ENCODE results near the gene SYT17.

SYT17 gene, protein sequence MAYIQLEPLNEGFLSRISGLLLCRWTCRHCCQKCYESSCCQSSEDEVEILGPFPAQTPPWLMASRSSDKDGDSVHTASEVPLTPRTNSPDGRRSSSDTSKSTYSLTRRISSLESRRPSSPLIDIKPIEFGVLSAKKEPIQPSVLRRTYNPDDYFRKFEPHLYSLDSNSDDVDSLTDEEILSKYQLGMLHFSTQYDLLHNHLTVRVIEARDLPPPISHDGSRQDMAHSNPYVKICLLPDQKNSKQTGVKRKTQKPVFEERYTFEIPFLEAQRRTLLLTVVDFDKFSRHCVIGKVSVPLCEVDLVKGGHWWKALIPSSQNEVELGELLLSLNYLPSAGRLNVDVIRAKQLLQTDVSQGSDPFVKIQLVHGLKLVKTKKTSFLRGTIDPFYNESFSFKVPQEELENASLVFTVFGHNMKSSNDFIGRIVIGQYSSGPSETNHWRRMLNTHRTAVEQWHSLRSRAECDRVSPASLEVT

DNA sequence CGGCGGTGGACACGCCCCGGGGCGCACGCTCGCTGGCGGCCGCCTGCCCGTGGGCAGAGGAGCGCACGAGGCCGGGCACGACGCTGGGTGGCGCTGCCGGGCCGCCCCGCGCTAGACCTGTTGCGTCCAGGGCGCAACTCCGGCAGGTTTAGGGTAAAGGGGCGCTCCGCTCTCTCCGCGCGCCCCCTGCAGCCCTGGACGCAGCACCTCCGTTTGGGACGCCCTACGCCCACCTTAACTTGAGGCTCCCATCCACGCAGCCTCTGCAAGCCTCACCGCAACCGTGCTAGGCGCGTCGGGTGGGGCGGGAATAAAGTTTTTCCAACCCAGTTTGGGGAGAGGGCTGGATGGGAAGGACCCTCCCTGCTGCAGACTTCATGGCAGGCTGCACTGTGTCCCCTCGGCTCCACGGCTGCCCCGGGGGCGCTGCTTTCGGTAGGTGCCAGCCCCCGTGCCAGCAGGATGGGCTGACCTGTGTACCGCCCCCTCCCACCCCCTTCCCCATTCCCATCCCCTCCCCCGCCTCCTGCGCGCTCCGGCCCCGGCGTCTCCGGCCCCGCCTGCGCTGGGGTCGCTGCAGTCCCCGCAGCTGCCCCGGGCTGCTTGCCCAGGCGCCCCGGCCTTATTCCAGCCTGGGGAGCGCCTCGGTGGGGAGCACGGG is at the start of gene SYT17:
Gene SYT17 (plus strand): TSS at position 531 of the 661 bp plus-strand sequence. CDS start 407 bp downstream, outside the sequence.
- peaks cover 4% of the 10 kb centered on the region for H3K9me3 ChIP-seq (ENCODE audit: low read length)
- no peaks in the 10 kb centered on the region for H3K36me3 ChIP-seq (ENCODE audit: insufficient read depth, low read length)
- H2AFZ ChIP-seq (ENCODE audit: low read depth, low read length), result peak within 1 kb of the TSS; percentile 82
- H3K27me3 ChIP-seq (ENCODE audit: insufficient read depth, low read length), result peaks cover 6% of the 10 kb centered on the region
- peaks cover 9% of the 10 kb centered on the region for H3K4me1 ChIP-seq (ENCODE audit: insufficient read depth, low read length)
- H3K4me3 ChIP-seq (ENCODE audit: low read length), result peak within 1 kb of the TSS; percentile 68

DNA sequence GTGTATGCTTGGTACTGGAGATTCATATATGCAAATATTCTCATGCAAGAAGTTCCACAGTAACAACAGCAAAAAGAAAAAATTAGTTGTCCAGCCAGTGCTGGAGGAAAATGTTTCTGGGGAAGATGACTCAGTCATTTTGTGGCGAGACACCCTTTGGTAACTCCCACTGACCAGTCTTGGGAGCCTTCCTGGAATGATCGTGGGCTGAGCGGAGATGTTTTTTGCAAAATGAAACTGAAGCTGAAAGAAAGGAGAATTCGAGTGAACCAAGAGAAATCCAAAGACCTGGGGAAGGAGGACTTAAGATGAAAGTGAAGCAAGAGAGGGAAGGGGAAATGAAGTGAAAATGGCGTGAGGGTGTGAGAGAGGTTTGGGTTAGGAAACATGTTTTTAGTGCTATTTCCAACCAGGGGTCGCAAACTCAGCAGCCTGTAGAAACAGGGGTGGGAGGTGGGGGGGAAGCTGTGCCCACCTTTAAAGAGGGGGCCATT is 49.1 kb upstream of the SYT17 start:
- Histone ChIP-seq H3K4me3 (ENCODE audit: low read length) (no peak overlapping the region), H3K36me3 (ENCODE audit: insufficient read depth, low read length) (no peaks in the 10 kb centered on the region), H3K9me3 (ENCODE audit: low read length) (no peaks in the 10 kb centered on the region), H3K4me1 (ENCODE audit: insufficient read depth, low read length) (peaks cover 9% of the 10 kb centered on the region), H3K27me3 (ENCODE audit: insufficient read depth, low read length) (no peaks in the 10 kb centered on the region), H2AFZ (ENCODE audit: low read depth, low read length) (no peak overlapping the region)

DNA sequence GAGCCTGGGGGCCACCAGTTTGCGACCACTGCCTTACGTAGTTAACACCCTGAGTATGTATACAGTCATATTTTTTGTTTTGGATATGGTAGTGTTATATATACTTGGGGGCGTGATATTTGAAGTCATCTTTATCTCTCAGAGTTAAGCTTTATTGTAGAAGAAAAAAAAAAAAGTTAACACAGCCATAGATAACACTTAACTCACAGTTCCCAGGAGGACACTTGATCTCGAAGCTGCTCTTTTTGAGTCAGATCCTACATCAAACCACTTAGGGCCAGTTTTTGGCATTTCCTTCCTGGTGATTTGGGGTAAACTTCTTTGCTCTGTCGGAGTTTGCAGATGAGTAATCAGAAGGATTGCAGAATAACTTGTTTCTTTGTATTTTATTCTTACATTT is 48.5 kb upstream of the SYT17 start:
- Histone ChIP-seq H2AFZ (ENCODE audit: low read depth, low read length) (no peak overlapping the region), H3K4me3 (ENCODE audit: low read length) (no peak overlapping the region), H3K4me1 (ENCODE audit: insufficient read depth, low read length) (peaks cover 9% of the 10 kb centered on the region)

DNA sequence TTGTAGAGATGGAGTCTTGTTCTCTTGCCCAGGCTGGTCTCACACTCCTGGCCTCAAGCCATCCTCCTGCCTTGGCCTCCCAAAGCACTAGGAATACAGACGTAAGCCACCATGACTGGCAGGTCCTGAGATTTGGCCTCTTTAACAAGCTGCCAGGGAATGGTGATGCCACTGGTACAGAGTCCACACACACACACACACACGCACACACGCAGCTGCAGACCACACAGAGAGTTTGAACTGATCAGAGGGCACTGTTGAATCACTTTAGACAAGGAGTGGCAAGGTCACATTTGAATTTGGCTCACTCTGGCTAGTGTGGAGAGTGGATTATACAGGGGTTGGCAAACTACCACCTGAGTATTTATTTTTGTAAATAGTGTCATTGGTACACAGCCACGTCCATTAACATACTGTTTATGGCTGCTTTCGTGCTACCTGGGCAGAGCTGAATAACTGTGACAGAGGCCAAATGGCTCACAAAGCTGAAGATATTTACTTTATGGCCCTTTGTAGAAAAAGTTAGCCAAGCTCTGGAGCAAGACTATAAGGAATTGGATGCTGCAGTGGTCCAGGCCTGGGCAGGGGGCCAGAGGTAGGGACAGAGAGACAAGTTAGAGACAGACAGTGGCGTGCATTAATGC is 44.4 kb upstream of the SYT17 start:
- H3K9me3 ChIP-seq (ENCODE audit: low read length), result peaks cover 2% of the 10 kb centered on the region

More for the DNA sequence above, 48.5 kb upstream of the SYT17 start:
- Histone ChIP-seq H3K9me3 (ENCODE audit: low read length) (no peaks in the 10 kb centered on the region), H3K36me3 (ENCODE audit: insufficient read depth, low read length) (no peaks in the 10 kb centered on the region), H3K27me3 (ENCODE audit: insufficient read depth, low read length) (no peaks in the 10 kb centered on the region)

DNA sequence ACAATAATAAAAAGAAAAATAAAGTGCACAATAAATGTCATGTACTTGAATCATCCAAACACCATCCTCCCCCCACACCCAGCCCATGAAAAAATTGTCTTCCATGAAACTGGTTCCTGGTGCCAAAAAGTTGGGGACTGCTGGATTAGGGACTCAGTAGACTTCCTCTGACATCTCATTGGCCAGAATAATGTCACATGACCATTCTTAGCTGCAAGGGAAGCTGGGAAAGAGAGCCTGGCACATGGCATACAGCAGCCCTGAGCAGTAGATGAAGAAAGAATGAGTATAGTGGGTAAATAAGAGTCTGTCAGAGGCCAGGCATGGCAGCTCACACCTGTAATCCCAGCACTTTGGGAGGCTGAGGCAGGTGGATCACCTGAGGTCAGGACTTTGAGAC is 41.7 kb upstream of the SYT17 start:
- no peak overlapping the region for H2AFZ ChIP-seq (ENCODE audit: low read depth, low read length)

More for the DNA sequence above, 44.4 kb upstream of the SYT17 start:
- Histone ChIP-seq H2AFZ (ENCODE audit: low read depth, low read length) (no peak overlapping the region), H3K4me1 (ENCODE audit: insufficient read depth, low read length) (peaks cover 3% of the 10 kb centered on the region), H3K36me3 (ENCODE audit: insufficient read depth, low read length) (no peaks in the 10 kb centered on the region), H3K27me3 (ENCODE audit: insufficient read depth, low read length) (no peaks in the 10 kb centered on the region), H3K4me3 (ENCODE audit: low read length) (no peak overlapping the region)

DNA sequence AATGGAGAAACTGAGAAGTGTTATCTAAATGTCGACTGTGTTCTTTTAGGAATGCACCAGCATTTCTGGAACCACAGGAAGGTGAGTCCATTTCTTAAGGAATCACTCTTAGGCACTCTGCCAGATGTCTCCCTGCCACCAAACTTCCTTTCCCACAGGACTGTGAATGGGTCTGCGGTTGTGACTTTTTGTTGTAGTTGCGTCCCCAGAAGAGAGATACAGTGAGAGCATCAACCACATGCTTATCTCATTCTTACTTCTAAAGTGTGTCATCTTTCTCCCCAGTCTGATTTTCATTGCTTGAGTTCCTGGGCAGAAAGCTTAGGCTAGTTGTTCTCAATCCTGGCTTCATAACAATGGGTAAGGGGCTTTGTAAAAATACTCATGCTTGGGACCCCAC is 40.8 kb upstream of the SYT17 start:
- H3K9me3 ChIP-seq (ENCODE audit: low read length), result peaks cover 2% of the 10 kb centered on the region

More for the DNA sequence above, 41.7 kb upstream of the SYT17 start:
- no peaks in the 10 kb centered on the region for H3K27me3 ChIP-seq (ENCODE audit: insufficient read depth, low read length)
- peaks cover 2% of the 10 kb centered on the region for H3K9me3 ChIP-seq (ENCODE audit: low read length)
- H3K4me1 ChIP-seq (ENCODE audit: insufficient read depth, low read length), result peaks cover 14% of the 10 kb centered on the region
- no peak overlapping the region for H3K4me3 ChIP-seq (ENCODE audit: low read length)
- H3K36me3 ChIP-seq (ENCODE audit: insufficient read depth, low read length), result no peaks in the 10 kb centered on the region

DNA sequence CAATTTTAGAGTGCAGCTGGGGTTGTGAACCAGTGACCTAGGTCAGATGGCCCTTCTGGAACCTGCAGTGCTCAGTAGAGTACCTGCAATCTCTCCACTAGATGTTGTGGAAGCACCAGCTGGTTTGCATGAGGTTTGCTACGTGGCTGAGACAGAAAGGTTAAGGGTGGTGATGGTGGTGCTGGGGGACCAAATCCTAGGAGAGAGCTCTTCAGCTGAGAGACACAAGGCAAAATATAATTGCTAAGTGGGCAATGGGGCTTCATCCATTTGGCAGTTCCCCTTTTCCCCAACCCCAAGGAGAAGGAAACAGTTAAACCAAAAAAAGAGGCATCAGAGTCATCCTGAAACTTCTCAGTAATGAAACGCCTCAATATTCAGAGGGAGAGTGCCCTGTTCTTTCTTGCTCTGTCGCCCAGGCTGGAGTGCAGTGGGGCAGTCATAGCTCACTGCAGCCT is 40.3 kb upstream of the SYT17 start:
- peaks cover 2% of the 10 kb centered on the region for H3K9me3 ChIP-seq (ENCODE audit: low read length)
- no peak overlapping the region for H3K4me3 ChIP-seq (ENCODE audit: low read length)
- H3K36me3 ChIP-seq (ENCODE audit: insufficient read depth, low read length), result no peaks in the 10 kb centered on the region
- H3K27me3 ChIP-seq (ENCODE audit: insufficient read depth, low read length), result no peaks in the 10 kb centered on the region
- peaks cover 14% of the 10 kb centered on the region for H3K4me1 ChIP-seq (ENCODE audit: insufficient read depth, low read length)
- no peak overlapping the region for H2AFZ ChIP-seq (ENCODE audit: low read depth, low read length)

More for the DNA sequence above, 40.8 kb upstream of the SYT17 start:
- Histone ChIP-seq H3K27me3 (ENCODE audit: insufficient read depth, low read length) (no peaks in the 10 kb centered on the region), H3K4me3 (ENCODE audit: low read length) (no peak overlapping the region), H3K4me1 (ENCODE audit: insufficient read depth, low read length) (peaks cover 14% of the 10 kb centered on the region), H3K36me3 (ENCODE audit: insufficient read depth, low read length) (no peaks in the 10 kb centered on the region), H2AFZ (ENCODE audit: low read depth, low read length) (no peak overlapping the region)

DNA sequence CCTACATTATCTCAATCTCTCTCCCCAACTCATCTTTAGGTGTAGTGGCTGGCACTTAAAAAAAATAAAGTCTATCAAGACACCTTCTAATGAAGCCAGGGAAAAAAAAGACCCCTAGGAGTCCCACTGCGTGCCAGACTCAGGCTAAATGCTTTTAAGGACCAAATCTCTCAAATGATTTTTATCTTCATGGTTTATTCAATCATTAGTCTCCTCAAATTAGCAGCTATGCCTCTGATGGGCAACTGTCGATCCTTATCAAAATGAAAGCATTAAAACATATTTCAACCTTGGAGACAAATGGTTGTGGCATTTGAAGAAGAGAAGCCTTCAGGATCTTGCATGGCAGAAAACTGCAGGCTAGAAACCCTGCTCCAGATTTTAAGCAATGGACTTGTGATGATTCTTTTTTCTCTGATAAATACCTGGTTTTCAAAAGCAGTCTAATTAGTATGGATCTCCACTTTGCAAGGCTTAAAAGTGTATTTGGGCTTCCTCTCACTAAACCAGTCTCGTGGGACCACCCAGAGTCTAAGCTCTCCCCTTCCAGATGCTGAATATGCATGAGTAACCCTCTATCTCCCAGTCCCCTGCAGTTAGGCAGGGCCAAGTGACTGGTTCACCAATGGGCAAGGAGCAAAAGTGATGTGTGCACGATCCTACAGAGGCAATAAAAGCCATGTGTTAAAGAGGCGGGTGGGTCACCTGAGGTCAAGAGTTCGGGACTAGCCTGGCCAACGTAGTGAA is 39.4 kb upstream of the SYT17 start:
- no peak overlapping the region for H2AFZ ChIP-seq (ENCODE audit: low read depth, low read length)
- no peaks in the 10 kb centered on the region for H3K27me3 ChIP-seq (ENCODE audit: insufficient read depth, low read length)
- H3K4me3 ChIP-seq (ENCODE audit: low read length), result no peak overlapping the region
- H3K36me3 ChIP-seq (ENCODE audit: insufficient read depth, low read length), result no peaks in the 10 kb centered on the region
- peaks cover 2% of the 10 kb centered on the region for H3K9me3 ChIP-seq (ENCODE audit: low read length)
- H3K4me1 ChIP-seq (ENCODE audit: insufficient read depth, low read length), result peaks cover 14% of the 10 kb centered on the region

DNA sequence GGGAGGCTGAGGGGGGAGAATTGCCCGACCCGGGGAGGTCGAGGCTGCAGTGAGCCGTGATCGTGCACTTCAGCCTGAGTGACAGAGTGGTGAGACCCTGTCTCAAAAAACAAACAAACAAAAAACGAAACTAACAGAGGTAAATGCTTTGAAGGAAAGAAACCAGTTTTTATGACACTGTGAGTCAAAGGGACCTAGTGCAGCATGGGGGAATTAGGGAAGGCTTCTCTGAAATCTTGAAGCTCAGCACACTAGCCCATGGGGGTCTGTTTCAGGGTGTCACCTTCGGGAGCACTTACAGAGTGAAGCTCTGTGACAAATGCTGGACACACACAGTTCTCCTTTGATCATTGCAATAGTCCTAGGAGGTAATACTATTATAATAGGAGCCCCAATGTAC is 37.7 kb upstream of the SYT17 start:
- H3K27me3 ChIP-seq (ENCODE audit: insufficient read depth, low read length), result no peaks in the 10 kb centered on the region
- peaks cover 2% of the 10 kb centered on the region for H3K9me3 ChIP-seq (ENCODE audit: low read length)
- peaks cover 14% of the 10 kb centered on the region for H3K4me1 ChIP-seq (ENCODE audit: insufficient read depth, low read length)
- H3K4me3 ChIP-seq (ENCODE audit: low read length), result no peak overlapping the region
- H2AFZ ChIP-seq (ENCODE audit: low read depth, low read length), result no peak overlapping the region
- no peaks in the 10 kb centered on the region for H3K36me3 ChIP-seq (ENCODE audit: insufficient read depth, low read length)

DNA sequence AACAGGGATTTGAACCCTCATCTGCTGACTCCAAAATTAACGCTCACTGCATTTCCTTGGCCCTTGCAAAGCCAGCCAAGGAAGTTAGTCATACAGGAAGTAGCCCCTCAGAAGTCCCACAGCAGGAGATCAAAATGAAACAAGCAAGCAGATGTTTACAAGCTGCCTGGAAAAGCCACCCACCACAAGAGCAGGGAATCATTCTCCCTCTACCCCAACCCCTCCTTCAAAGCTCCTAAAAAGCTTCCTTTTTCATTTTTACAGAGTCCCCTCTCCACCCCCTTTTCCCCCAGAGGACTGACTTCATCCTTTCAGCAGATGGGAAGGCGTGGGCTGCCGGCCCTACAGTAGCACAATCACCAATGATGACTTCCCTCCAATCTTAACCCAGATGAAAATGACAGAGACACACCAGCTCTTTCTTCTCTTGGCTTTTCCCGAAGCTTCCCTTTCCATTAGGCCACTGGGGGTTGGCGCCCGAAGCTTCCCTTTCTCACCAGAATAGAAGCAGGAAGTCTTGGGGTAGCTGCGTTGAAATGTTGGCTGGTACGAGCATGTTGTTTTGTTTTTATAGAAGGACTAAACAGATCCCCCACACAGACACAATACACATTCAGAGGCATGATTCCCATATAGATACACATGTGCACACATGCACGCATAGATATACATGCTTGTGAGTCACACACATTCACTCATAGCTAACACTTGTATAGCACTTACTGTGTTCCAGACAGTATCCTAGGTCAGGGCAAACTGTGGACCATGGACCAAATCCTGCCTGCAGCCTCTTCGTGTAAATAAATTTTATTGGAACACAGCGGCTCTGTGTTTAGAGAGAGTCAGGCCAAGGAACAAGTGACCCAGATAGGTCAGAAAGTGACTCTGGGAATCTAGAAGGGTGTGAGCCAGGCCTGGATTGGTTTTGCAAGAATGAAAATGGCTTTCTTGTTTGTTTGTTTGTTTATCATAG is 36.9 kb upstream of the SYT17 start:
- Histone ChIP-seq H3K4me3 (ENCODE audit: low read length) (no peak overlapping the region), H3K27me3 (ENCODE audit: insufficient read depth, low read length) (no peaks in the 10 kb centered on the region), H3K36me3 (ENCODE audit: insufficient read depth, low read length) (no peaks in the 10 kb centered on the region), H2AFZ (ENCODE audit: low read depth, low read length) (no peak overlapping the region), H3K9me3 (ENCODE audit: low read length) (peaks cover 2% of the 10 kb centered on the region), H3K4me1 (ENCODE audit: insufficient read depth, low read length) (peaks cover 14% of the 10 kb centered on the region)

DNA sequence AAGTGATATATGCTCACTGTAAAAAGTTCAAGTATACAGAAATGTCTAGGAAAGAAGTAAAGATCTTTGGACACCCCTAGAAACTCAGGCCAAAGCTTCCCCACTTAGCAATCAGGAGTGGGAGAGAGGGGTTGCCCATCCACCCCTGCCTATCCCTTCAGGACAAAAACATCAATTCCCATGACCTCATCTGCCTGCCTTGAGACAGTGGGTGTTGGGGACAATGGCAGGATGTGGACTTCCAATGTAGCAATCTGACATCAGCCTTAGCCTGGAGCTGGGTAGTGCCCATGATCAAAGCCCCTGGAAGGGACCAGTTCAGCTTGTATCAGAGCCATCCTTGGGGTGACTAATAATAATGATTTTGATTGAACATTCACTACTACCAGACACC is 36.2 kb upstream of the SYT17 start:
- Histone ChIP-seq H2AFZ (ENCODE audit: low read depth, low read length) (no peak overlapping the region), H3K9me3 (ENCODE audit: low read length) (no peaks in the 10 kb centered on the region), H3K4me1 (ENCODE audit: insufficient read depth, low read length) (peaks cover 14% of the 10 kb centered on the region), H3K36me3 (ENCODE audit: insufficient read depth, low read length) (no peaks in the 10 kb centered on the region), H3K27me3 (ENCODE audit: insufficient read depth, low read length) (no peaks in the 10 kb centered on the region), H3K4me3 (ENCODE audit: low read length) (no peak overlapping the region)
